SK-N-SH (cell line): ENCODE results near the gene CHCHD3. TPM values are rescaled to one million over a fixed set of nuclear protein-coding genes. Genes with fewer than 3 reads are reported as not detected.
"Not testable (repeated sequence)": the region's sequence is repeated elsewhere in the genome, so short reads cannot be mapped to it uniquely, and the experiment has no call there.

Experiments
- CTCF ChIA-PET: fragments of 300-600, 350-600 bp; formaldehyde crosslinking; extraction: SDS; loops from one replicate; lab custom pipeline; 2021; lab: Yijun Ruan, JAX
- POLR2A ChIA-PET: fragments of 350-600 bp; sonication (Branson Sonifier 250); formaldehyde crosslinking; extraction: SDS; loops from one replicate; lab custom pipeline; 2020; ENCODE audit warnings: antibody characterized with exemption, inconsistent platforms; lab: Yijun Ruan, JAX
- DNase-seq: peaks from one replicate; pipeline ENCODE4 v3.0.0; 2012
- H2AFZ ChIP-seq: fragments of 200-600 bp; sonication (generic); 2 replicates; pipeline ENCODE4 v1.8.1; 2016; ENCODE audit warnings: antibody characterized with exemption, mild to moderate bottlenecking, low read depth
- H3F3A ChIP-seq: fragments of 200-600 bp; sonication (generic); replicated peaks from 2 replicates; pipeline ENCODE3; 2016; ENCODE audit warnings: antibody characterized with exemption, mild to moderate bottlenecking; ENCODE audit not compliant: insufficient read depth
- H3K27ac ChIP-seq, 2 experiments: fragments of 200-500 bp in 1 of 2; fragments of 200-600 bp in 1 of 2; sonication (Bioruptor generic) in 1 of 2; sonication (generic), shearing (Covaris generic) in 1 of 2; 2 replicates each; pipeline versions ENCODE4 v1.5.1 to v1.6.1; 2014 to 2016; ENCODE audit warnings: low read depth in 2 of 2, inconsistent platforms in 1 of 2, low read length in 1 of 2, mild to moderate bottlenecking in 1 of 2, mixed read lengths in 1 of 2
- H3K27me3 ChIP-seq: fragments of 200-600 bp; sonication (generic), shearing (Covaris generic); 2 replicates; pipeline ENCODE4 v1.6.1; 2016; ENCODE audit warnings: mixed run types; ENCODE audit not compliant: insufficient read depth
- H3K36me3 ChIP-seq, 2 experiments: fragments of 200-500 bp in 1 of 2; fragments of 200-600 bp in 1 of 2; sonication (Bioruptor generic) in 1 of 2; sonication (generic) in 1 of 2; replicated peaks in 1 of 2; 2 replicates each; pipeline versions ENCODE3 to v1.5.1; 2014 to 2016; ENCODE audit warnings: low read length in 1 of 2, mild to moderate bottlenecking in 1 of 2; ENCODE audit not compliant: insufficient read depth in 2 of 2, control insufficient read depth in 1 of 2
- H3K4me1 ChIP-seq, 2 experiments: fragments of 200-500 bp in 1 of 2; fragments of 200-600 bp in 1 of 2; sonication (Bioruptor generic) in 1 of 2; sonication (generic), shearing (Covaris generic) in 1 of 2; 2 replicates each; pipeline versions ENCODE4 v1.5.1 to v1.6.1; 2014 to 2016; ENCODE audit warnings: low read depth in 1 of 2, low read length in 1 of 2, mixed run types in 1 of 2; ENCODE audit not compliant: insufficient read depth in 2 of 2, control insufficient read depth in 1 of 2
- H3K4me2 ChIP-seq: fragments of 200-600 bp; sonication (generic), shearing (Covaris generic); 2 replicates; pipeline ENCODE4 v1.6.1; 2017; ENCODE audit warnings: mixed run types
- H3K4me3 ChIP-seq, 2 experiments: fragments of 200-500 bp in 1 of 2; fragments of 200-600 bp in 1 of 2; sonication (Bioruptor generic) in 1 of 2; sonication (generic), shearing (Covaris generic) in 1 of 2; 2 replicates each; pipeline versions ENCODE4 v1.5.1 to v1.8.1; 2014 to 2016; ENCODE audit warnings: low read depth in 2 of 2, inconsistent platforms in 1 of 2, low read length in 1 of 2, mild to moderate bottlenecking in 1 of 2, mixed read lengths in 1 of 2, moderate library complexity in 1 of 2
- H3K79me2 ChIP-seq: fragments of 200-600 bp; sonication (generic); 2 replicates; pipeline ENCODE4 v1.8.1; 2017; ENCODE audit warnings: mild to moderate bottlenecking; ENCODE audit not compliant: insufficient read depth
- H3K9ac ChIP-seq: fragments of 200-600 bp; sonication (generic); 2 replicates; pipeline ENCODE4 v1.6.1; 2017; ENCODE audit warnings: mixed run types
- H3K9me2 ChIP-seq: fragments of 200-600 bp; sonication (generic); 2 replicates; pipeline ENCODE4 v1.6.1; 2017; ENCODE audit warnings: mixed run types
- H3K9me3 ChIP-seq: fragments of 200-600 bp; sonication (generic); 2 replicates; pipeline ENCODE4 v1.6.1; 2017; ENCODE audit warnings: mixed run types, mild to moderate bottlenecking, moderate library complexity
- H4K20me1 ChIP-seq: fragments of 200-600 bp; sonication (generic); 2 replicates; pipeline ENCODE4 v1.6.1; 2017; ENCODE audit warnings: mild to moderate bottlenecking, mixed run types; ENCODE audit not compliant: insufficient read depth
- ELF1 ChIP-seq: IDR thresholded peaks from 2 replicates; pipeline ENCODE4 v1.4.0; 2012
- EP300 ChIP-seq, 2 experiments: IDR thresholded peaks; 2 replicates each; pipeline versions ENCODE4 v1.4.0 to v1.6.1; 2012; ENCODE audit warnings: borderline replicate concordance in 1 of 2, low read depth in 1 of 2, low read length in 1 of 2
- EZH2phosphoT487 ChIP-seq: fragments of 200-600 bp; sonication (generic); IDR thresholded peaks from 2 replicates; pipeline ENCODE4 v1.6.1; 2017; ENCODE audit warnings: low read depth, mixed run types, mild to moderate bottlenecking, antibody characterized with exemption, moderate library complexity, borderline replicate concordance
- FOSL2 ChIP-seq: IDR thresholded peaks from 2 replicates; pipeline ENCODE4 v1.4.0; 2012; ENCODE audit warnings: low read depth, mild to moderate bottlenecking, moderate library complexity, borderline replicate concordance
- FOXM1 ChIP-seq: IDR thresholded peaks from 2 replicates; pipeline ENCODE4 v1.4.0; 2012; ENCODE audit warnings: low read depth, mild to moderate bottlenecking
- GATA2 ChIP-seq: sonication (generic); formaldehyde crosslinking; IDR thresholded peaks from 2 replicates; pipeline ENCODE4 v1.5.0; 2020; ENCODE audit warnings: mild to moderate bottlenecking, missing genetic modification reagents
- JUND ChIP-seq: IDR thresholded peaks from 2 replicates; pipeline ENCODE4 v1.4.0; 2012
- MEF2A ChIP-seq: IDR thresholded peaks from 2 replicates; pipeline ENCODE4 v1.4.0; 2012; ENCODE audit warnings: low read depth, borderline replicate concordance
- NFIC ChIP-seq: IDR thresholded peaks from 2 replicates; pipeline ENCODE4 v1.4.0; 2012; ENCODE audit warnings: borderline replicate concordance
- NRF1 ChIP-seq: IDR thresholded peaks from 2 replicates; pipeline ENCODE4 v1.6.1; 2012; ENCODE audit warnings: low read depth, mild to moderate bottlenecking, low read length
- PBX3 ChIP-seq: IDR thresholded peaks from 2 replicates; pipeline ENCODE4; 2012
- POLR2AphosphoS5 ChIP-seq: IDR thresholded peaks from 2 replicates; pipeline ENCODE4 v1.6.1; 2012; ENCODE audit warnings: low read depth, low read length
- RAD21 ChIP-seq: IDR thresholded peaks from 2 replicates; pipeline ENCODE4 v1.6.1; 2012; ENCODE audit warnings: mild to moderate bottlenecking, low read length
- RFX5 ChIP-seq: IDR thresholded peaks from 2 replicates; pipeline ENCODE4 v1.6.1; 2012; ENCODE audit warnings: mild to moderate bottlenecking, improper control_type of control experiment, low read length
- RXRA ChIP-seq: IDR thresholded peaks from 2 replicates; pipeline ENCODE4 v1.4.0; 2012; ENCODE audit warnings: low read depth, mild to moderate bottlenecking, borderline replicate concordance
- SMC3 ChIP-seq: IDR thresholded peaks from 2 replicates; pipeline ENCODE4 v1.6.1; 2012; ENCODE audit warnings: low read depth, low read length, improper control_type of control experiment
- TAF1 ChIP-seq: IDR thresholded peaks from 2 replicates; pipeline ENCODE4 v1.6.1; 2012; ENCODE audit warnings: low read depth, mild to moderate bottlenecking, low read length, moderate library complexity, borderline replicate concordance
- USF1 ChIP-seq: IDR thresholded peaks from 2 replicates; pipeline ENCODE4 v1.4.0; 2012; ENCODE audit warnings: low read depth, borderline replicate concordance
- YY1 ChIP-seq: IDR thresholded peaks from 2 replicates; pipeline ENCODE4 v1.4.0; 2012; ENCODE audit warnings: low read depth, mild to moderate bottlenecking
- WGBS: methylation state at CpG from one replicate; pipeline ENCODE4 v1.1.6; 2017; ENCODE audit warnings: low lambda C conversion rate; 5-methylcytosine and 5-hydroxymethylcytosine counted together
- polyA plus RNA-seq, 3 experiments: library from polyadenylated mRNA; depleted of rRNA; stranded (reverse); fragments of >200 nt; gene quantifications; 2 replicates each; pipeline ENCODE4 v1.2.3, GENCODE V29; 2012
- TF ChIP-seq, protein P1 (sequence below): IDR thresholded peaks from 2 replicates; pipeline ENCODE4 v1.4.0; 2012; ENCODE audit warnings: low read depth
- TF ChIP-seq, protein P2 (sequence below): IDR thresholded peaks from 2 replicates; pipeline ENCODE4 v1.4.0; 2012; ENCODE audit warnings: low read depth, borderline replicate concordance

Gene CHCHD3
- polyA plus RNA-seq, 1 of the 3 experiments (the other 2 are of a cell fraction): 97.1 TPM

DNA sequence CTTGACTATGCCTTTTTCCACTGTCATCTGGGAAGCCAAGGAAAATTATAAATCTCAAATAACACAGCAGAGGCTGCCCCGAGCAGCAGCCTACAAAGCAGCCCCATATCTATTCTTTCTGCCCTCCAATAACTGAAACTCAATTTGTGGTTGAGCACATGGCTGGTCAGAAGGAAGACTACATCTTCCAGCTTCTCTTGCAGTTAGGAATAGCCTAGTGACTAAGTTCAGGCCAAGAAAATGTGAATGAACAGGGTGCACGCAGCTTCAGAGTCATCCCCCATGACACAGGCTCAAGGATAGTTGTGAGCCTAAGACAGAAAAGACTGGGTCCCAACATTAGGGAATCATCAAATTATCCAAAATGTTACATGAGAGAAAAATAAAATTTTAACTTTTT, 42.3 kb downstream of the CHCHD3 start:
- Histone ChIP-seq H3K27me3 (no peaks in the 10 kb centered on the region), H4K20me1 (no peaks in the 10 kb centered on the region), H3K9ac (no peak overlapping the region), H3K4me2 (no peak overlapping the region), H3K9me3 (no peaks in the 10 kb centered on the region), H3K4me1 (peaks cover 0 to under 1% of the 10 kb centered on the region in 2 experiments; a peak in 2 of 4 replicates), H3K79me2 (peaks cover 43% of the 10 kb centered on the region; the same call in 1 of the 2 replicates), H2AFZ (no peak overlapping the region), H3K9me2 (no peaks in the 10 kb centered on the region), H3F3A (no peaks in the 10 kb centered on the region), H3K36me3 (peaks cover 0 to 6% of the 10 kb centered on the region in 2 experiments), H3K27ac (no peak overlapping the region), H3K4me3 (no peak overlapping the region)
- 93% methylated on average over 2 of the region's 2 CpGs for WGBS
- CTCF ChIA-PET: interaction anchor here (2.2 kb wide), 1 partner anchor 12 kb away, joined by 11 read pairs; no protein-coding TSS in a partner anchor
- POLR2A ChIA-PET: no interaction called here
- no peak for DNase-seq
- no peak for TF ChIP-seq EZH2phosphoT487
- TF ChIP-seq TAF1: no peak
- TF ChIP-seq GATA2: no peak
- TF ChIP-seq, protein P1, sequence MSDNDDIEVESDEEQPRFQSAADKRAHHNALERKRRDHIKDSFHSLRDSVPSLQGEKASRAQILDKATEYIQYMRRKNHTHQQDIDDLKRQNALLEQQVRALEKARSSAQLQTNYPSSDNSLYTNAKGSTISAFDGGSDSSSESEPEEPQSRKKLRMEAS: no peak
- no peak for TF ChIP-seq USF1
- no peak for TF ChIP-seq RAD21
- TF ChIP-seq YY1: no peak
- no peak for TF ChIP-seq MEF2A
- no peak for TF ChIP-seq FOSL2
- TF ChIP-seq NRF1: no peak
- TF ChIP-seq, protein P2, sequence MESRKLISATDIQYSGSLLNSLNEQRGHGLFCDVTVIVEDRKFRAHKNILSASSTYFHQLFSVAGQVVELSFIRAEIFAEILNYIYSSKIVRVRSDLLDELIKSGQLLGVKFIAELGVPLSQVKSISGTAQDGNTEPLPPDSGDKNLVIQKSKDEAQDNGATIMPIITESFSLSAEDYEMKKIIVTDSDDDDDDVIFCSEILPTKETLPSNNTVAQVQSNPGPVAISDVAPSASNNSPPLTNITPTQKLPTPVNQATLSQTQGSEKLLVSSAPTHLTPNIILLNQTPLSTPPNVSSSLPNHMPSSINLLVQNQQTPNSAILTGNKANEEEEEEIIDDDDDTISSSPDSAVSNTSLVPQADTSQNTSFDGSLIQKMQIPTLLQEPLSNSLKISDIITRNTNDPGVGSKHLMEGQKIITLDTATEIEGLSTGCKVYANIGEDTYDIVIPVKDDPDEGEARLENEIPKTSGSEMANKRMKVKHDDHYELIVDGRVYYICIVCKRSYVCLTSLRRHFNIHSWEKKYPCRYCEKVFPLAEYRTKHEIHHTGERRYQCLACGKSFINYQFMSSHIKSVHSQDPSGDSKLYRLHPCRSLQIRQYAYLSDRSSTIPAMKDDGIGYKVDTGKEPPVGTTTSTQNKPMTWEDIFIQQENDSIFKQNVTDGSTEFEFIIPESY: no peak
- TF ChIP-seq NFIC: no peak
- TF ChIP-seq RXRA: no peak
- TF ChIP-seq JUND: no peak

- TF ChIP-seq JUND: no peak
- TF ChIP-seq, protein P1: no peak
- no peak for TF ChIP-seq SMC3
- TF ChIP-seq RFX5: no peak
- TF ChIP-seq FOSL2: no peak
- no peak for TF ChIP-seq POLR2AphosphoS5
- TF ChIP-seq ELF1: no peak
- TF ChIP-seq EP300 (IDR thresholded peaks at IDR 0.05; ENCODE audit: borderline replicate concordance in 1 of 2, low read depth in 1 of 2, low read length in 1 of 2): no peak
- TF ChIP-seq RAD21: no peak
- no peak for TF ChIP-seq MEF2A
- TF ChIP-seq NRF1: no peak
- TF ChIP-seq FOXM1: no peak
- no peak for TF ChIP-seq EZH2phosphoT487
- TF ChIP-seq PBX3: no peak
- no peak for TF ChIP-seq RXRA
- Histone ChIP-seq H3K9me3 (no peaks in the 10 kb centered on the region), H3K4me1 (no peaks in the 10 kb centered on the region; a peak in 1 of 4 replicates), H3K9ac (no peak overlapping the region), H3K79me2 (peaks cover 43% of the 10 kb centered on the region; the same call in 1 of the 2 replicates), H3F3A (no peaks in the 10 kb centered on the region), H3K4me2 (no peak overlapping the region), H3K27me3 (no peaks in the 10 kb centered on the region), H3K9me2 (no peaks in the 10 kb centered on the region), H3K4me3 (no peak overlapping the region), H4K20me1 (no peaks in the 10 kb centered on the region), H2AFZ (no peak overlapping the region), H3K36me3 (peaks cover 0 to 14% of the 10 kb centered on the region in 2 experiments), H3K27ac (no peak overlapping the region)
- POLR2A ChIA-PET: no interaction called here
- 97% methylated on average over 1 of the region's 1 CpG for WGBS
- CTCF ChIA-PET: no interaction called here
- DNase-seq: no peak
Observed at GRCh38 chr7:133036289-133036688, 45.6 kb downstream of the CHCHD3 start.

DNA sequence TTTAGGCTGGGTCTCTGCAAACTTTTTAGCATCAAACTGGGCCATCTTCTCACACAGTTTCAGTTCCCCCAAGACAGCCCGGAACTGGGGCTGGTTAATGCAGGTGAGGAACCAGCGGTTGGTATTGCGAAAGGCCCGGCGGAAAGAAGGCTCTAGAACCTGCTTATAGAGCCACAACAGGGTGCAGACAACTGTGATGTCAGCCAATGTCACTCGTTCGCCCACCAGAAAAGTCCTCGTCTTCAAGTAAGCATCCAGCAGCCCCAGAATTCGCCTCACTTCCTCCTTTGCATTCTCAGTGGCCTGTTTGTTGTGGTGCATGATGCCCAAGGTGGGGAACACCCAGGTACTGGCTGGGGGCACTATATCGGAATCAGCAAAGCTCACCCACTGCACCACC, 46.6 kb downstream of the CHCHD3 start:
- H3K4me1 ChIP-seq, H3K9me2 ChIP-seq, H3K9ac ChIP-seq, DNase-seq, H3K9me3 ChIP-seq, H2AFZ ChIP-seq, H3K4me2 ChIP-seq, H3K27me3 ChIP-seq, H3K27ac ChIP-seq, POLR2A ChIA-PET, H3F3A ChIP-seq, H3K4me3 ChIP-seq, CTCF ChIA-PET, H4K20me1 ChIP-seq: not testable (repeated sequence)
- 98% methylated on average over 10 of the region's 10 CpGs for WGBS
- peaks cover 0 to 14% of the 10 kb centered on the region in 2 experiments for H3K36me3 ChIP-seq
- H3K79me2 ChIP-seq: peaks cover 39% of the 10 kb centered on the region; the same call in 1 of the 2 replicates
